Naive thymus-derived CD8-positive, alpha-beta T cell (primary cell): ENCODE results near the gene EIF1. TPM values are rescaled to one million over a fixed set of nuclear protein-coding genes. Genes with fewer than 3 reads are reported as not detected.

Experiments
- ATAC-seq, 2 donors: fragments of 150-1000 bp; cut with Tn5 transposase in 1 of 2; sonication (Bioruptor Pico), chemical (Tn5 transposase) in 1 of 2; 1 replicate in 1 of 2; 2 replicates in 1 of 2; pipeline ENCODE4 v1.10.0; 2021; ENCODE audit warnings: mild to moderate bottlenecking in 2 of 2, moderate library complexity in 2 of 2
- POLR2A ChIA-PET: fragments of 350-600 bp; sonication (Branson Sonifier 250); formaldehyde crosslinking; loops from one replicate; lab custom pipeline; 2021; ENCODE audit warnings: antibody characterized with exemption; lab: Charles Lee
- DNase-seq, 10 donors: peaks; one replicate each; pipeline versions ENCODE4 v3.0.0 to v3.0.0-alpha.2; 2020 to 2022
- H3K27ac Mint-ChIP-seq, 10 donors: one replicate each; pipeline ENCODE4 v1.8.0; 2020 to 2022; ENCODE audit warnings: mild to moderate bottlenecking in 10 of 10, mixed read lengths in 10 of 10, moderate library complexity in 4 of 10, inconsistent platforms in 1 of 10
- H3K27me3 Mint-ChIP-seq, 5 donors: one replicate each; pipeline ENCODE4 v1.8.0; 2021 to 2022; ENCODE audit warnings: mixed read lengths in 5 of 5
- H3K36me3 Mint-ChIP-seq, 3 donors: one replicate each; pipeline ENCODE4 v1.8.0; 2020 to 2022; ENCODE audit warnings: mixed read lengths in 3 of 3, mild to moderate bottlenecking in 2 of 3, inconsistent platforms in 1 of 3
- H3K4me1 Mint-ChIP-seq, 4 donors: one replicate each; pipeline ENCODE4 v1.8.0; 2021 to 2022; ENCODE audit warnings: mixed read lengths in 4 of 4
- H3K4me3 Mint-ChIP-seq, 10 donors: one replicate each; pipeline ENCODE4 v1.8.0; 2020 to 2022; ENCODE audit warnings: mild to moderate bottlenecking in 10 of 10, mixed read lengths in 10 of 10, moderate library complexity in 6 of 10, inconsistent platforms in 1 of 10
- H3K9me3 Mint-ChIP-seq, 9 donors: one replicate each; pipeline ENCODE4 v1.8.0; 2020 to 2022; ENCODE audit warnings: mixed read lengths in 9 of 9, mild to moderate bottlenecking in 3 of 9, inconsistent platforms in 1 of 9, moderate library complexity in 1 of 9
- polyA plus RNA-seq, 3 donors: library from polyadenylated mRNA; unstranded; fragments of 300-500 nt; fragmentation: Illumina TruSeq; gene quantifications; one replicate each; pipeline ENCODE4 v1.2.3, GENCODE V29; 2021
- total RNA-seq, 8 experiments: library from RNA in 2 of 8; stranded (reverse) in 2 of 8; gene quantifications; one replicate each; pipeline ENCODE4 v1.2.3 and lab custom pipeline; 2021 to 2026

EIF1 gene
- total and polyA plus RNA-seq, 5 experiments from 2014 or later, result 1,007 to 1,335 (median 1,100) TPM

GRCh38 chr17:41650794-41651624 is 37.7 kb upstream of the EIF1 start:
- ATAC-seq (no peak), DNase-seq (peak in 1 of 10 donors; percentile 46)
- Mint-ChIP-seq H3K27ac (no peak overlapping the region), H3K4me1 (peaks cover 9 to 10% (median 10%) of the 10 kb centered on the region in 4 donors), H3K27me3 (peaks cover 0 to 1% (median 0%) of the 10 kb centered on the region in 5 donors), H3K4me3 (no peak overlapping the region), H3K9me3 (no peaks in the 10 kb centered on the region), H3K36me3 (no peaks in the 10 kb centered on the region)
- POLR2A ChIA-PET, result interaction anchor here (1.5 to 5.0 kb wide), 2 partner anchors 14 to 38 kb away, joined by 4 to 45 read pairs; partner anchors contain the start of gene EIF1

GRCh38 chr17:41651625-41652460 is 36.8 kb upstream of the EIF1 start:
- H3K9me3 Mint-ChIP-seq, result no peaks in the 10 kb centered on the region
- H3K27me3 Mint-ChIP-seq, result peaks cover 0 to 1% (median 0%) of the 10 kb centered on the region in 5 donors
- H3K4me3 Mint-ChIP-seq, result peak overlapping the region in 1 of 10 donors; percentile 5
- H3K36me3 Mint-ChIP-seq, result no peaks in the 10 kb centered on the region
- peak in 1 of 10 donors; percentile 26 for DNase-seq
- ATAC-seq, result no peak
- POLR2A ChIA-PET, result interaction anchor here (0.6 to 5.0 kb wide), 3 partner anchors 13 to 37 kb away, joined by 3 to 45 read pairs (median 4); partner anchors contain the start of gene EIF1
- peaks cover 9 to 10% (median 10%) of the 10 kb centered on the region in 4 donors for H3K4me1 Mint-ChIP-seq
- peak overlapping the region in 1 of 10 donors; percentile 41 for H3K27ac Mint-ChIP-seq

- no peak for ATAC-seq
- H3K4me1 Mint-ChIP-seq, result peaks cover 9 to 10% (median 10%) of the 10 kb centered on the region in 4 donors
These were observed 36.2 kb upstream of the EIF1 start for GRCh38 chr17:41652461-41652970.

GRCh38 chr17:41653421-41653820 is 35.3 kb upstream of the EIF1 start:
- Mint-ChIP-seq H3K36me3 (no peaks in the 10 kb centered on the region), H3K4me3 (no peak overlapping the region), H3K27ac (no peak overlapping the region), H3K9me3 (no peaks in the 10 kb centered on the region), H3K27me3 (peaks cover 0 to 1% (median 0%) of the 10 kb centered on the region in 5 donors), H3K4me1 (peaks cover 4 to 5% (median 4%) of the 10 kb centered on the region in 4 donors)
- no peak for ATAC-seq
- POLR2A ChIA-PET, result no interaction called here
- DNase-seq, result no peak

More at GRCh38 chr17:41652461-41652970, 36.2 kb upstream of the EIF1 start:
- peak in 1 of 10 donors; percentile 40 for DNase-seq
- Mint-ChIP-seq H3K9me3 (no peaks in the 10 kb centered on the region), H3K36me3 (no peaks in the 10 kb centered on the region), H3K4me3 (no peak overlapping the region), H3K27ac (no peak overlapping the region), H3K27me3 (peaks cover 0 to 1% (median 0%) of the 10 kb centered on the region in 5 donors)
- POLR2A ChIA-PET, result interaction anchor here (0.6 kb wide), 1 partner anchor 18 kb away, joined by 3 read pairs; no protein-coding TSS in a partner anchor

- POLR2A ChIA-PET, result no interaction called here
- H3K4me3 Mint-ChIP-seq, result no peak overlapping the region
- H3K36me3 Mint-ChIP-seq, result no peaks in the 10 kb centered on the region
- ATAC-seq (no peak), DNase-seq (peak in 1 of 10 donors; percentile 28)
- H3K27ac Mint-ChIP-seq, result no peak overlapping the region
- H3K27me3 Mint-ChIP-seq, result no peaks in the 10 kb centered on the region
- H3K9me3 Mint-ChIP-seq, result no peaks in the 10 kb centered on the region
- H3K4me1 Mint-ChIP-seq, result peaks cover 0 to 4% (median 0%) of the 10 kb centered on the region in 4 donors
These were observed 34.6 kb upstream of the EIF1 start for GRCh38 chr17:41653892-41654677.

GRCh38 chr17:41654678-41655607 is 33.7 kb upstream of the EIF1 start:
- POLR2A ChIA-PET, result no interaction called here
- H3K9me3 Mint-ChIP-seq, result no peaks in the 10 kb centered on the region
- H3K27ac Mint-ChIP-seq, result no peak overlapping the region
- DNase-seq, result peak in 1 of 10 donors; percentile 56
- H3K36me3 Mint-ChIP-seq, result no peaks in the 10 kb centered on the region
- no peaks in the 10 kb centered on the region for H3K27me3 Mint-ChIP-seq
- H3K4me3 Mint-ChIP-seq, result no peak overlapping the region
- H3K4me1 Mint-ChIP-seq, result peaks cover 0 to 4% (median 0%) of the 10 kb centered on the region in 4 donors
- no peak for ATAC-seq

- DNase-seq, result no peak
- H3K27ac Mint-ChIP-seq, result no peak overlapping the region
- H3K27me3 Mint-ChIP-seq, result no peaks in the 10 kb centered on the region
- POLR2A ChIA-PET, result interaction anchor here (0.6 kb wide), 1 partner anchor 894 kb away, joined by 3 read pairs; no protein-coding TSS in a partner anchor
- ATAC-seq, result no peak
- H3K36me3 Mint-ChIP-seq, result no peaks in the 10 kb centered on the region
- no peak overlapping the region for H3K4me3 Mint-ChIP-seq
- no peaks in the 10 kb centered on the region for H3K9me3 Mint-ChIP-seq
- H3K4me1 Mint-ChIP-seq, result peaks cover 0 to 4% (median 0%) of the 10 kb centered on the region in 4 donors
These were observed 33.0 kb upstream of the EIF1 start for GRCh38 chr17:41655611-41656111.

GRCh38 chr17:41656249-41657023 is 32.2 kb upstream of the EIF1 start:
- no peaks in the 10 kb centered on the region for H3K36me3 Mint-ChIP-seq
- peaks cover 0 to 4% (median 0%) of the 10 kb centered on the region in 4 donors for H3K4me1 Mint-ChIP-seq
- DNase-seq (no peak), ATAC-seq (no peak)
- H3K9me3 Mint-ChIP-seq, result no peaks in the 10 kb centered on the region
- POLR2A ChIA-PET, result interaction anchor here (0.6 kb wide), 1 partner anchor 895 kb away, joined by 3 read pairs; no protein-coding TSS in a partner anchor
- H3K27ac Mint-ChIP-seq, result no peak overlapping the region
- H3K27me3 Mint-ChIP-seq, result no peaks in the 10 kb centered on the region
- H3K4me3 Mint-ChIP-seq, result no peak overlapping the region

GRCh38 chr17:41657176-41657754 is 31.4 kb upstream of the EIF1 start:
- POLR2A ChIA-PET, result no interaction called here

GRCh38 chr17:41657936-41658335 is 30.7 kb upstream of the EIF1 start:
- H3K4me1 Mint-ChIP-seq, result peaks cover 0 to 2% (median 0%) of the 10 kb centered on the region in 4 donors
- no peak overlapping the region for H3K27ac Mint-ChIP-seq
- DNase-seq, result no peak
- no peak overlapping the region for H3K4me3 Mint-ChIP-seq
- H3K9me3 Mint-ChIP-seq, result no peaks in the 10 kb centered on the region
- H3K27me3 Mint-ChIP-seq, result no peaks in the 10 kb centered on the region
- H3K36me3 Mint-ChIP-seq, result no peaks in the 10 kb centered on the region
- ATAC-seq, result no peak
- POLR2A ChIA-PET, result no interaction called here

More at GRCh38 chr17:41657176-41657754, 31.4 kb upstream of the EIF1 start:
- Mint-ChIP-seq H3K27me3 (no peaks in the 10 kb centered on the region), H3K36me3 (no peaks in the 10 kb centered on the region), H3K4me1 (no peaks in the 10 kb centered on the region), H3K27ac (no peak overlapping the region), H3K9me3 (no peaks in the 10 kb centered on the region), H3K4me3 (no peak overlapping the region)
- ATAC-seq (no peak), DNase-seq (no peak)
